GM19238 (cell line): ENCODE data around the gene GSG1L.
"Not testable (repeated sequence)": the region's sequence is repeated elsewhere in the genome, so short reads cannot be mapped to it uniquely, and the experiment has no call there.

ENCODE experiments used
- DNase-seq: peaks from one replicate; pipeline ENCODE4 v3.0.0; 2011; ENCODE audit warnings: low spot score; ENCODE audit not compliant: insufficient read length

The GSG1L gene

GRCh38 chr16:27983244-27983643 is 80.3 kb downstream of the GSG1L start:
- DNase-seq = no peak

- DNase-seq = no peak
Measured at GRCh38 chr16:27982184-27982583, 81.3 kb downstream of the GSG1L start.

GRCh38 chr16:27980919-27981700 is 82.4 kb downstream of the GSG1L start:
- no peak for DNase-seq

GRCh38 chr16:27980076-27980775 is 83.3 kb downstream of the GSG1L start:
- no peak for DNase-seq

GRCh38 chr16:27979668-27980067 is 83.8 kb downstream of the GSG1L start:
- DNase-seq = not testable (repeated sequence)

- no peak for DNase-seq
Measured at GRCh38 chr16:27978876-27979275, 84.6 kb downstream of the GSG1L start.

GRCh38 chr16:27977966-27978365 is 85.5 kb downstream of the GSG1L start:
- DNase-seq = no peak

- DNase-seq = no peak
Measured at GRCh38 chr16:27976990-27977389, 86.5 kb downstream of the GSG1L start.

- no peak for DNase-seq
Measured at GRCh38 chr16:27974896-27975540, 88.5 kb downstream of the GSG1L start.

- no peak for DNase-seq
Measured at GRCh38 chr16:27973678-27974077, 89.8 kb downstream of the GSG1L start.

GRCh38 chr16:27972500-27972899 is 91.0 kb downstream of the GSG1L start:
- DNase-seq = peak; percentile 40

GRCh38 chr16:27969574-27969973 is 93.9 kb downstream of the GSG1L start:
- no peak for DNase-seq

- DNase-seq = no peak
Measured at GRCh38 chr16:27967169-27967568, 96.3 kb downstream of the GSG1L start.

GRCh38 chr16:27966756-27967155 is 96.8 kb downstream of the GSG1L start:
- no peak for DNase-seq

GRCh38 chr16:27965801-27966200 is 97.7 kb downstream of the GSG1L start:
- DNase-seq = no peak

- no peak for DNase-seq
Measured at GRCh38 chr16:27963471-27963965, 100.0 kb downstream of the GSG1L start.

GRCh38 chr16:27962197-27962596 is 101.3 kb downstream of the GSG1L start:
- DNase-seq = no peak

GRCh38 chr16:27961296-27961620 is 102.3 kb downstream of the GSG1L start:
- DNase-seq = no peak

GRCh38 chr16:27960619-27961295 is 102.8 kb downstream of the GSG1L start:
- DNase-seq = no peak

- no peak for DNase-seq
Measured at GRCh38 chr16:27959914-27960313, 103.6 kb downstream of the GSG1L start.

GRCh38 chr16:27954191-27954590 is 109.3 kb downstream of the GSG1L start:
- DNase-seq = no peak

- no peak for DNase-seq
Measured at GRCh38 chr16:27952811-27953210, 110.7 kb downstream of the GSG1L start.
